ENCODE measurements around the gene CDPF1. TPM values are rescaled to one million over a fixed set of nuclear protein-coding genes. Genes with fewer than 3 reads are reported as not detected.

CDPF1 gene
- total and polyA plus RNA-seq, 2 donors (not counting 1 experiment from before 2014, with no cell fraction given), result 9.8 to 15.4 TPM

- TF ChIP-seq EZH2 (IDR thresholded peaks at IDR 0.05; ENCODE audit: borderline replicate concordance, insufficient read depth, low read depth, low read length, poor library complexity, severe bottlenecking), result no peak
- TF ChIP-seq, protein P1, sequence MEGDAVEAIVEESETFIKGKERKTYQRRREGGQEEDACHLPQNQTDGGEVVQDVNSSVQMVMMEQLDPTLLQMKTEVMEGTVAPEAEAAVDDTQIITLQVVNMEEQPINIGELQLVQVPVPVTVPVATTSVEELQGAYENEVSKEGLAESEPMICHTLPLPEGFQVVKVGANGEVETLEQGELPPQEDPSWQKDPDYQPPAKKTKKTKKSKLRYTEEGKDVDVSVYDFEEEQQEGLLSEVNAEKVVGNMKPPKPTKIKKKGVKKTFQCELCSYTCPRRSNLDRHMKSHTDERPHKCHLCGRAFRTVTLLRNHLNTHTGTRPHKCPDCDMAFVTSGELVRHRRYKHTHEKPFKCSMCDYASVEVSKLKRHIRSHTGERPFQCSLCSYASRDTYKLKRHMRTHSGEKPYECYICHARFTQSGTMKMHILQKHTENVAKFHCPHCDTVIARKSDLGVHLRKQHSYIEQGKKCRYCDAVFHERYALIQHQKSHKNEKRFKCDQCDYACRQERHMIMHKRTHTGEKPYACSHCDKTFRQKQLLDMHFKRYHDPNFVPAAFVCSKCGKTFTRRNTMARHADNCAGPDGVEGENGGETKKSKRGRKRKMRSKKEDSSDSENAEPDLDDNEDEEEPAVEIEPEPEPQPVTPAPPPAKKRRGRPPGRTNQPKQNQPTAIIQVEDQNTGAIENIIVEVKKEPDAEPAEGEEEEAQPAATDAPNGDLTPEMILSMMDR (IDR thresholded peaks at IDR 0.05), result no peak
- ATAC-seq (ENCODE audit: low read depth) (no peak), DNase-seq (no peak)
- no peak overlapping the region for H2AFZ ChIP-seq (ENCODE audit: insufficient read depth, low read depth, low read length, poor library complexity, severe bottlenecking)
- no peaks in the 10 kb centered on the region for H4K20me1 ChIP-seq (ENCODE audit: control insufficient read depth, insufficient read depth, low read length, poor library complexity, severe bottlenecking)
- ChIA-PET POLR2A (no interaction called here), CTCF (interaction anchor here (1.2 kb wide), 1 partner anchor 108 kb away, joined by 3 read pairs; no protein-coding TSS in a partner anchor)
- intact Hi-C loops (cut with micrococcal nuclease), result no loop called here
- Mint-ChIP-seq H3K9me3 (ENCODE audit: insufficient read depth) (no peaks in the 10 kb centered on the region), H3K4me3 (no peak overlapping the region), H3K4me1 (no peaks in the 10 kb centered on the region), H3K27ac (no peak overlapping the region), H3K27me3 (no peaks in the 10 kb centered on the region)
- peaks cover 0 to 4% of the 10 kb centered on the region in 2 experiments for H3K36me3 ChIP-seq (replicated peaks in 1 of 2; ENCODE audit: control extremely low read depth in 1 of 2, control insufficient read depth in 1 of 2, extremely low read depth in 1 of 2, insufficient read depth in 2 of 2, low read length in 1 of 2)
- no peak overlapping the region for H3K4me2 ChIP-seq (replicated peaks; ENCODE audit: low read depth, low read length, poor library complexity, severe bottlenecking)
- no peaks in the 10 kb centered on the region for H3K79me2 ChIP-seq (ENCODE audit: control insufficient read depth, insufficient read depth, low read length)
- no peak overlapping the region for H3K9ac ChIP-seq (ENCODE audit: low read length)
- H3K9me3 ChIP-seq (ENCODE audit: control extremely low read depth in 1 of 3, control insufficient read depth in 2 of 3, insufficient read depth in 1 of 3, low read length in 2 of 3), result no peaks in the 10 kb centered on the region
- WGBS (ENCODE audit: insufficient coverage), result 91% methylated on average over 10 of the region's 13 CpGs
- H3K27ac ChIP-seq (ENCODE audit: low read length in 2 of 2), result no peak overlapping the region
- no peaks in the 10 kb centered on the region for H3K27me3 ChIP-seq (replicated peaks in 1 of 4; ENCODE audit: control extremely low read depth in 1 of 4, control insufficient read depth in 3 of 4, insufficient read depth in 4 of 4, low read length in 3 of 4)
- H3K4me3 ChIP-seq (ENCODE audit: control extremely low read depth in 1 of 5, extremely low read depth in 1 of 5, insufficient read depth in 1 of 5, low read depth in 2 of 5, low read length in 4 of 5), result no peak overlapping the region
- H3K4me1 ChIP-seq (ENCODE audit: control insufficient read depth in 2 of 2, insufficient read depth in 2 of 2, low read length in 2 of 2), result no peaks in the 10 kb centered on the region
These were observed 19.7 kb downstream of the CDPF1 start for GRCh38 chr22:46230262-46230901.

DNA sequence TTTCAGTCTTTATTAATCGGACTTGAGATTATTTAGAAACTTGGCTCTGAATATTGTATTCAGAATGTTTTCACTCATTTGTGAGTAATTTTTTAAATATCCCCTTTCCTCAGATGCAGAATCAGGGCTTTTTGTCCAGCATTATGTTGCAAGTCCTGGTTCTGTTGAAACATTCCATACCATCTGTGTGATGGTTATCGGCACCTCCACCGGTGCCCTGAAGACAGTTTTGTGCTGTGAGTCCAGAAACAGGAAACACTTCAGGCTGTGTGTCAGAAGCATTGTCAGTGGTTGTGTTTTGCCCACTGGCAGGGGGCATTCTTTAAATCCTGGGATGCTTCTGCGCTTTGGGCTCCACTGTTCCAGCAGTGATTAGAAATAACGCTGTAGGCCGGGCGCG lies 20.4 kb downstream of the CDPF1 start:
- H3K9me3 Mint-ChIP-seq (ENCODE audit: insufficient read depth), result no peaks in the 10 kb centered on the region

More for the DNA sequence above, 20.4 kb downstream of the CDPF1 start:
- Histone ChIP-seq H4K20me1 (ENCODE audit: control insufficient read depth, insufficient read depth, low read length, poor library complexity, severe bottlenecking) (no peaks in the 10 kb centered on the region), H2AFZ (ENCODE audit: insufficient read depth, low read depth, low read length, poor library complexity, severe bottlenecking) (no peak overlapping the region), H3K79me2 (ENCODE audit: control insufficient read depth, insufficient read depth, low read length) (no peaks in the 10 kb centered on the region), H3K9ac (ENCODE audit: low read length) (no peak overlapping the region), H3K9me3 (ENCODE audit: control extremely low read depth in 1 of 3, control insufficient read depth in 2 of 3, insufficient read depth in 1 of 3, low read length in 2 of 3) (no peaks in the 10 kb centered on the region), H3K27me3 (replicated peaks in 1 of 4; ENCODE audit: control extremely low read depth in 1 of 4, control insufficient read depth in 3 of 4, insufficient read depth in 4 of 4, low read length in 3 of 4) (no peaks in the 10 kb centered on the region), H3K27ac (ENCODE audit: low read length in 2 of 2) (no peak overlapping the region), H3K36me3 (replicated peaks in 1 of 2; ENCODE audit: control extremely low read depth in 1 of 2, control insufficient read depth in 1 of 2, extremely low read depth in 1 of 2, insufficient read depth in 2 of 2, low read length in 1 of 2) (peaks cover 0 to 2% of the 10 kb centered on the region in 2 experiments), H3K4me2 (replicated peaks; ENCODE audit: low read depth, low read length, poor library complexity, severe bottlenecking) (no peak overlapping the region), H3K4me1 (ENCODE audit: control insufficient read depth in 2 of 2, insufficient read depth in 2 of 2, low read length in 2 of 2) (no peaks in the 10 kb centered on the region), H3K4me3 (ENCODE audit: control extremely low read depth in 1 of 5, extremely low read depth in 1 of 5, insufficient read depth in 1 of 5, low read depth in 2 of 5, low read length in 4 of 5) (no peak overlapping the region)
- DNase-seq (no peak), ATAC-seq (ENCODE audit: low read depth) (no peak)
- Mint-ChIP-seq H3K4me3 (no peak overlapping the region), H3K27ac (no peak overlapping the region), H3K27me3 (no peaks in the 10 kb centered on the region), H3K4me1 (no peaks in the 10 kb centered on the region)
- intact Hi-C loops (cut with micrococcal nuclease), result no loop called here
- WGBS (ENCODE audit: insufficient coverage), result 90% methylated on average over 5 of the region's 8 CpGs
- no peak for TF ChIP-seq EZH2 (IDR thresholded peaks at IDR 0.05; ENCODE audit: borderline replicate concordance, insufficient read depth, low read depth, low read length, poor library complexity, severe bottlenecking)
- TF ChIP-seq, protein P1 (IDR thresholded peaks at IDR 0.05), result no peak
- ChIA-PET POLR2A (no interaction called here), CTCF (interaction anchor here (1.2 kb wide), 1 partner anchor 107 kb away, joined by 3 read pairs; no protein-coding TSS in a partner anchor)
